Muscle of leg (tissue), 11 donors: Measurements from ENCODE around the gene RIMBP2. TPM values are rescaled to one million over a fixed set of nuclear protein-coding genes. Genes with fewer than 3 reads are reported as not detected.
"Not testable (repeated sequence)": the region's sequence is repeated elsewhere in the genome, so short reads cannot be mapped to it uniquely, and the experiment has no call there.

ENCODE experiments used
- DNase-seq: peaks from one replicate; pipeline ENCODE4 v3.0.0; 2013
- H3K27ac ChIP-seq: one replicate; pipeline ENCODE4 v1.5.1; 2013; ENCODE audit warnings: mild to moderate bottlenecking, low read length, control low read depth
- H3K27me3 ChIP-seq: one replicate; pipeline ENCODE4 v1.6.1; 2013; ENCODE audit warnings: low read length; ENCODE audit not compliant: control insufficient read depth, insufficient read depth
- H3K36me3 ChIP-seq: one replicate; pipeline ENCODE4 v1.6.1; 2013; ENCODE audit warnings: low read length; ENCODE audit not compliant: control insufficient read depth, insufficient read depth
- H3K4me1 ChIP-seq: one replicate; pipeline ENCODE4 v1.6.1; 2013; ENCODE audit warnings: low read length; ENCODE audit not compliant: control insufficient read depth, insufficient read depth
- H3K4me3 ChIP-seq: one replicate; pipeline ENCODE4 v1.5.1; 2013; ENCODE audit warnings: low read length, control low read depth
- H3K9me3 ChIP-seq: replicated peaks from 2 replicates; pipeline ENCODE4 v1.6.1; 2013; ENCODE audit warnings: low read depth, low read length; ENCODE audit not compliant: control insufficient read depth
- WGBS: methylation state at CpG from one replicate; pipeline ENCODE4 v1.1.5; 2013; ENCODE audit warnings: missing lambda C conversion rate; ENCODE audit not compliant: insufficient coverage; 5-methylcytosine and 5-hydroxymethylcytosine counted together
- polyA plus RNA-seq, 8 donors: library from polyadenylated mRNA; unstranded; fragments of 120-200 nt; gene quantifications; one replicate each; pipeline versions ENCODE4 v1.2.1 to v1.2.3, GENCODE V29; 2013; ENCODE audit warnings: inconsistent platforms in 1 of 8, low replicate concordance in 1 of 8; ENCODE audit not compliant: insufficient read length in 8 of 8, insufficient read depth in 1 of 8
- total RNA-seq: library from RNA; stranded (reverse); fragments of 120-200 nt; gene quantifications from one replicate; pipeline ENCODE4 v1.2.4, GENCODE V29; 2013

Gene RIMBP2
- total and polyA plus RNA-seq, 9 donors: 0.46 to 2.1 (median 0.87) TPM

- Histone ChIP-seq H3K4me1 (no peaks in the 10 kb centered on the region), H3K9me3 (no peaks in the 10 kb centered on the region), H3K4me3 (no peak overlapping the region), H3K36me3 (no peaks in the 10 kb centered on the region), H3K27ac (no peak overlapping the region), H3K27me3 (peaks cover 7% of the 10 kb centered on the region)
- DNase-seq: no peak
- 16% methylated on average over 5 of the region's 7 CpGs for WGBS
Observed at GRCh38 chr12:130696379-130697100, 19.6 kb downstream of the RIMBP2 start.

DNA sequence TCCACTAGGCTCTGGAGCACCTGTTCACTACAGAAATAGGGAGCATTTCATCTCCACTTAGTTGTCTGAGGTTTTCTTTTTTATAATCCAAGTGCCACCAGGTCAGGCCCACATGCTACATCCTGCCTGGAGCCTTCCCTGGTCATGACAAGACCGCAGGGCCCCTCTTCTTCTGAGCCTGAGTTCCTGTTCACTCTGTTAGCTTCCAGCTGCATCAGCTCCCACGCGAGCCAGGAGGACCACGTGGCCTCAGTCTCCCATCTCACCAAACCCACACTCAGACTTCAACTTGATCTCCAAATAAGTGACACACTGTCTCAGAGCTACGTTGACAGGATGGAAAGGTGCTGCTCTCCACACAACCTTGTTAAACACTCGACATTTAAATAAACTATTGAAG, 21.0 kb downstream of the RIMBP2 start:
- no peak for DNase-seq
- WGBS: 78% methylated on average over 6 of the region's 6 CpGs
- H3K9me3 ChIP-seq: no peaks in the 10 kb centered on the region
- no peak overlapping the region for H3K27ac ChIP-seq
- H3K4me3 ChIP-seq: no peak overlapping the region
- no peaks in the 10 kb centered on the region for H3K4me1 ChIP-seq
- H3K27me3 ChIP-seq: peaks cover 12% of the 10 kb centered on the region
- H3K36me3 ChIP-seq: no peaks in the 10 kb centered on the region

GRCh38 chr12:130689408-130690405, 26.4 kb downstream of the RIMBP2 start:
- WGBS: 81% methylated on average over 22 of the region's 24 CpGs
- no peak for DNase-seq

DNA sequence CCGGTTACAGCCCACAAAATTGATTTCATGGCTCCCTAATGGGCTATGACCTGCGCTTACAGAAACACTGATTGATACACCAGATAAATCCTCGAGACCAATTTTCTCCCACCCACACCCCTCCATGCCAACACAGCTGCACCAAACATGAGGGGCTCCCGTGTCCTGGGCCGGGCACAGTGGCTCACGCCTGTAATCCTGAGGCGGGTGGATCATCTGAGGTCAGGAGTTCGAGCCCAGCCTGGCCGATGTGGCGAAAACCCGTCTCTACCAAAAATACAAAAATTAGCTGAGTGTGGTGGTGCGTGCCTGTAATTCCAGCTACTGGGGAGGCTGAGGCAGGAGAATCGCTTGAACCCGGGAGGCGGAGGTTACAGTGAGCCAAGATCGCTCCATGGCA, 27.1 kb downstream of the RIMBP2 start:
- H3K4me1 ChIP-seq, H3K9me3 ChIP-seq, DNase-seq, H3K36me3 ChIP-seq, H3K4me3 ChIP-seq, H3K27ac ChIP-seq: not testable (repeated sequence)
- H3K27me3 ChIP-seq: peaks cover 47% of the 10 kb centered on the region
- WGBS: 67% methylated on average over 7 of the region's 16 CpGs

More at GRCh38 chr12:130689408-130690405, 26.4 kb downstream of the RIMBP2 start:
- Histone ChIP-seq H3K27me3 (peaks cover 45% of the 10 kb centered on the region), H3K4me3 (no peak overlapping the region), H3K9me3 (no peaks in the 10 kb centered on the region), H3K4me1 (no peaks in the 10 kb centered on the region), H3K27ac (no peak overlapping the region), H3K36me3 (no peaks in the 10 kb centered on the region)

DNA sequence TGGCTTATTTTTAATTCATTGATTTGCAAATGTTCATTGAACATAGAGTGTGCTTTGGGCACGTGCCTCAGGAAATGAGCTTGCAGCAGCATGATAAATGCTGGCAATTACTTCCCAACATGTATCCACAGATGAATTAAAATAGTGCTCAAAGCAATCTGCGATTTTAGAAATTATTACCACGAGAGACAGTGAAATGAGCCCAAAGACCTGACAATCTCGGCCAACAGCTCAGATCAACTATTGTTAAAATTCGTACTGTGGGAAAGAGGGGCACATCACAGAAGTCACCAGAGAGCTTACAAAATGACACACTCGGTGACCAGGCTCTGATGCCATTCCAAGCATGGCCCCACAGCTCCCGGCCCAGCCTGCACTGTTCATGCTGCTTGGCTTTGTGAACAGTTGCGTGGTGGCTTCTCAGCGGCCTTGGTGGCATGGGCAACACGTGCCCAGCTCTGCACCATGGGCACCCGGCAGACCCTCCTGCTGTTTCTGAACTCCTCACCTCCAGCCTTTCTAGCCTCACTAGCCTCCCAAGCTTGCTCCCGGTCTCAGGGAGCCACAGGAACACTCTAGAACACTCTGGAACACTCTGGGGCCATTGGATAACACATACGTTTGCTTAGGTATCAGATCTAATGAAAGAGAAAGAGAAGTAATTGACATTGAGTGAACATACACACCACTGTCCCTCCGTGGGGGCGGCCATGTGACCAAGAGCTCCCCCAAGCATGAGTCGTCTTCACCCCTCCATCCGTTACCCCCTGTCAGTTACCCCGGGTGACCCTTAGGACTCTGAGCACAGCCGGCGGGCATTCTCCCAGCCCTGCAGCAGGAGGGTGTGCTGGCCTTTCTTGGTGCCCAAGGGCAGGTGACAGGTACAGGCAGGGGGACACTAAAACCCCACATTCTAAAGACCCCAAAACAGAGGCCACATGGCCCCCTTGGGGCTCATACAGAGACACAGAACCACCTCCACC, 28.0 kb downstream of the RIMBP2 start:
- WGBS: 76% methylated on average over 13 of the region's 20 CpGs
- no peak for DNase-seq
- no peaks in the 10 kb centered on the region for H3K36me3 ChIP-seq
- no peak overlapping the region for H3K27ac ChIP-seq
- H3K27me3 ChIP-seq: peaks cover 51% of the 10 kb centered on the region
- H3K4me1 ChIP-seq: no peaks in the 10 kb centered on the region
- H3K4me3 ChIP-seq: no peak overlapping the region
- H3K9me3 ChIP-seq: no peaks in the 10 kb centered on the region

DNA sequence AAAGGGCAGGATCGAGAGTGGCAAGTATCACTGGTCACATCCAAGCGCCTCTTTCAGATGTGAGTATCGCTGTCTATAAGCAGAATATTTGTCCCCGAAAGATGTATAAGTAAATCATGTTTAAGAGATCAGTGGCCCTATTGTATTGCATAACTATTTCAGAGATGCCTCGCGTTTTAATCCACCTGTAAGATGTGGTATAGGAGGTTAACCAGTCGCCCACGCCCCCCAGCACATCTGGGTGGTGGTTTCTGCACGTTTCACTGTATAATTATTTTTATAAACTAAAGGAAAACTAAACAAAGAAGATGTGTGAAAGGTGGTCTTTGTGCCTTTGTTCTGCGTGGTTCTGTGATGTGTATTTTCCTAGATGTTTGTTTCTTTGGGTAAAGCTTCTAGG, 28.9 kb downstream of the RIMBP2 start:
- no peak overlapping the region for H3K4me3 ChIP-seq
- no peaks in the 10 kb centered on the region for H3K36me3 ChIP-seq
- WGBS: 85% methylated on average over 4 of the region's 10 CpGs
- no peak overlapping the region for H3K27ac ChIP-seq
- no peaks in the 10 kb centered on the region for H3K4me1 ChIP-seq
- no peak for DNase-seq
- H3K9me3 ChIP-seq: no peaks in the 10 kb centered on the region
- H3K27me3 ChIP-seq: peaks cover 53% of the 10 kb centered on the region

- no peak overlapping the region for H3K27ac ChIP-seq
- 54% methylated on average over 31 of the region's 32 CpGs for WGBS
- H3K36me3 ChIP-seq: no peaks in the 10 kb centered on the region
- peaks cover 53% of the 10 kb centered on the region for H3K27me3 ChIP-seq
- H3K4me3 ChIP-seq: no peak overlapping the region
- no peaks in the 10 kb centered on the region for H3K9me3 ChIP-seq
- no peaks in the 10 kb centered on the region for H3K4me1 ChIP-seq
- DNase-seq: no peak
Observed at GRCh38 chr12:130686511-130686991, 29.5 kb downstream of the RIMBP2 start.

- 77% methylated on average over 13 of the region's 15 CpGs for WGBS
- no peak for DNase-seq
- Histone ChIP-seq H3K4me3 (no peak overlapping the region), H3K27ac (no peak overlapping the region), H3K27me3 (peaks cover 53% of the 10 kb centered on the region), H3K36me3 (no peaks in the 10 kb centered on the region), H3K4me1 (no peaks in the 10 kb centered on the region), H3K9me3 (no peaks in the 10 kb centered on the region)
Observed at GRCh38 chr12:130685850-130686249, 30.2 kb downstream of the RIMBP2 start.

GRCh38 chr12:130685250-130685787, 30.8 kb downstream of the RIMBP2 start:
- no peak for DNase-seq
- WGBS: 43% methylated on average over 12 of the region's 14 CpGs
- H3K9me3 ChIP-seq: no peaks in the 10 kb centered on the region
- H3K4me1 ChIP-seq: no peaks in the 10 kb centered on the region
- H3K27ac ChIP-seq: no peak overlapping the region
- H3K4me3 ChIP-seq: no peak overlapping the region
- H3K27me3 ChIP-seq: peaks cover 50% of the 10 kb centered on the region
- no peaks in the 10 kb centered on the region for H3K36me3 ChIP-seq
